Adrenal gland (tissue), 5 donors: ENCODE measurements around the gene GSTA1.
"Not testable (repeated sequence)": the region's sequence is repeated elsewhere in the genome, so short reads cannot be mapped to it uniquely, and the experiment has no call there.

Experiments used
- POLR2A ChIP-seq, 2 donors: fragments of 450-650 bp; IDR thresholded peaks; one replicate each; pipeline ENCODE4 v1.6.1; 2017; ENCODE audit warnings: antibody characterized with exemption in 2 of 2, mild to moderate bottlenecking in 2 of 2, moderate library complexity in 1 of 2
- TF ChIP-seq, protein P1 (sequence below), 6 experiments: fragments of 450-650 bp in 4 of 6; fragments of 200-600 bp in 2 of 6; sonication (generic) in 1 of 6; IDR thresholded peaks; 1 replicate in 5 of 6; 2 replicates in 1 of 6; pipeline versions ENCODE4 v1.5.1 to v1.8.0; 2016 to 2021; ENCODE audit warnings: antibody characterized with exemption in 6 of 6, mild to moderate bottlenecking in 2 of 6, moderate library complexity in 1 of 6
- donor health status: DM: no; HTN: no; CAD: no.

DNA sequence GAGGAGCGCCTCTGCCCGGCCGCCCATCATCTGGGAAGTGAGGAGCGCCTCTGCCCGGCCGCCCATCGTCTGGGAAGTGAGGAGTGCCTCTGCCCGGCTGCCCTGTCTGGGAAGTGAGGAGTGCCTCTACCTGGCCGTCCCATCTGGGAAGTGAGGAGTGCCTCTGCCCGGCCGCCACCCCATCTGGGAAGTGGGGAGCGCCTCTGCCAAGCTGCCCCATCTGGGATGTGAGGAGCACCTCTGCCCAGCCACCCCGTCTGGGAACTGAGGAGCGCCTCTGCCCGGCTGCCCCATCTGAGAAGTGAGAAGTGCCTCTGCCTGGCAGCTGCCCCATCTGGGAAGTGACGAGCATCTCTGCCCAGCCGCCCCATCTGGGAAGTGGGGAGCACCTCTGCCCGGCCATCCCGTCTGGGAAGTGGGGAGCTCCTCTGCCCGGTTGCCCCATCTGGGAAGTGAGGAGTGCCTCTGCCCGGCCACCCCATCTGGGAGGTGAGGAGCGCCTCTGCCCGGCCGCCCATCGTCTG lies 21.7 kb upstream of the GSTA1 start:
- TF ChIP-seq, protein P1, sequence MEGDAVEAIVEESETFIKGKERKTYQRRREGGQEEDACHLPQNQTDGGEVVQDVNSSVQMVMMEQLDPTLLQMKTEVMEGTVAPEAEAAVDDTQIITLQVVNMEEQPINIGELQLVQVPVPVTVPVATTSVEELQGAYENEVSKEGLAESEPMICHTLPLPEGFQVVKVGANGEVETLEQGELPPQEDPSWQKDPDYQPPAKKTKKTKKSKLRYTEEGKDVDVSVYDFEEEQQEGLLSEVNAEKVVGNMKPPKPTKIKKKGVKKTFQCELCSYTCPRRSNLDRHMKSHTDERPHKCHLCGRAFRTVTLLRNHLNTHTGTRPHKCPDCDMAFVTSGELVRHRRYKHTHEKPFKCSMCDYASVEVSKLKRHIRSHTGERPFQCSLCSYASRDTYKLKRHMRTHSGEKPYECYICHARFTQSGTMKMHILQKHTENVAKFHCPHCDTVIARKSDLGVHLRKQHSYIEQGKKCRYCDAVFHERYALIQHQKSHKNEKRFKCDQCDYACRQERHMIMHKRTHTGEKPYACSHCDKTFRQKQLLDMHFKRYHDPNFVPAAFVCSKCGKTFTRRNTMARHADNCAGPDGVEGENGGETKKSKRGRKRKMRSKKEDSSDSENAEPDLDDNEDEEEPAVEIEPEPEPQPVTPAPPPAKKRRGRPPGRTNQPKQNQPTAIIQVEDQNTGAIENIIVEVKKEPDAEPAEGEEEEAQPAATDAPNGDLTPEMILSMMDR (IDR thresholded peaks at IDR 0.05), result not testable (repeated sequence)
- not testable (repeated sequence) for TF ChIP-seq POLR2A (IDR thresholded peaks at IDR 0.05)
